NCI-H1930 (cell line): ENCODE results near the gene ABCF2.

Source experiments
- DNase-seq, 2 experiments: peaks; one replicate each; lab custom pipeline; 2025; lab: John Stamatoyannopoulos, UW

Gene ABCF2

DNA sequence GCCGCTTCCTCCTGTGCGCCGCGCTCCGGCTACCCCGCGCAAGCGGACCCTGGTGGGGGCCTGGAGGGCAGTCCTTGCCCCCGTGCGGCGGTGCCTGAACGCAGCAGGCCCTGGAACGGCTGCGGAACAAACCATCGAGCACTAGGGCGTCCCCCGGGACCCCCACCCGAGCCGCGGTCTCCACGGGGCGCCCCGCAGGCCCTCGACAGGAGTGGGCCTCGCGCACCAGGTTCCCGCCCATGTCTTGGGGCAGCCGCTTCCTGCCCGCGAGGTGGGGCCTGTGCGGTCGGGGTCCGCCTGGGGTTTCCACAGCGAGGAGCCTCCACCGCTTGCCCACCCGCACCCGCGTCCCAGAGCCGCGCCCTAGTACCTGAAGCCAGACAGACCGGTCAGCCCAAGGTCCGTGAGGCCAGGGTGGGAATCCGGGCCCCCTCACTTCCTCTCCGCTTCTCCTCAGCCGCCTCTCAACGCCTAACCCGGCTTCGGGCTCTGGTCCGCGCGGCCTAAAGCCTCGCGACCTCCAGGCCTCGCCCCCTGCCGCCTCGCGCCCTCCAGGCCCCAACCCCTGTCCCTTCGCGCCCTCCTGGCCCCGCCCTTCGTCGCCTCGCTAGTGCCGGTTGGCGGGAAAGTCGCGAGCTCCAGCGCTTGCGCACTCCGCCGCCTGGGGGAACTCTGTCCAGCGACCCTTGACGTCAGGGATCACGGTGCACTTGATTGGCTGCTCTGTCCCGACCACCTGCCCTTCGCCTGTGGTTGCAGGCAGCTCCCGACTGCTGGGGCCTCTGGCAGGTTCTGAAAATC, 52.6 kb downstream of the ABCF2 start:
- DNase-seq = peak; percentile 37 to 54

DNA sequence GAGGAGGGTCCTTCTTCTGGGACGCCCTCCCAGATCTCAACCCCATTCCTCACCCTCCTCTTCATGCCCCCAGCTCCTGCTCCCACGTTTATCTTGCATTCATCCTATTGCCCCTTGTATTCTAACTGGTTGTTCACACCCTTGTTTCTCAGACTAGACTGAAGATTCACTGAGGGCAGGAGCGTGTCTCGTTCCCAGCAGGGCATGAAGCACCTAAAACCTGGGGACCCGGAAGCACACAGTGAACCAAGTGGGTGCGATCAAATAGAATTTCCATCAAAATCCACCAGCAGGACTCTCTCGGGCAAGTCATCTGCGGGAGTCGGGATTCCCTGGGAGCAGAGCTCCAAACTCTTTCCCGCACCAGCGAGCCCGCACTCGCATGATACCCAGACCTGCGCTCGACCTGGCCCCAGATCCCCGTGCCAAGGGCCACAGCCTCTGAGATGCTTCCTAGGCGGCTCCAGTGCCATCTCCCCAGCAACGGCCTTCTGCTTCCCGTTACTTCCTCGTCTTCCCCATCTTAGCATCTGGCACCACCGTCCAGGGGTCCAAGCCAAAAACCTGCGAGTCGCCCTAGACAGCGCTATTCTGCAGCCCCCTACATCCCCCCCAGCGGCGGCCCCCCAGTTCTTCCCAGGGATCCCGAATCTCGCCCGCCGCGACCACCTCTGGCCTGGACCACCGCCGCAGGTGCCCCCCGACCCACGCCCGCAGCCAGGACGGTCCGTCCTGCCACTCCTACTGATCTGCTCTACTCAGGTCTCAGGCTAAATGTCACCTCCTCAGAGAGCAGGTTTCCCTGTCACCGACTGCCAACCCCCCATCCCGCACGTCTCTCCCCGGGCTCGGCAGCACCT, 53.4 kb downstream of the ABCF2 start:
- DNase-seq = no peak

- DNase-seq = peak; percentile 54 to 80
Measured at GRCh38 chr7:151172273-151173141, 54.5 kb downstream of the ABCF2 start.

DNA sequence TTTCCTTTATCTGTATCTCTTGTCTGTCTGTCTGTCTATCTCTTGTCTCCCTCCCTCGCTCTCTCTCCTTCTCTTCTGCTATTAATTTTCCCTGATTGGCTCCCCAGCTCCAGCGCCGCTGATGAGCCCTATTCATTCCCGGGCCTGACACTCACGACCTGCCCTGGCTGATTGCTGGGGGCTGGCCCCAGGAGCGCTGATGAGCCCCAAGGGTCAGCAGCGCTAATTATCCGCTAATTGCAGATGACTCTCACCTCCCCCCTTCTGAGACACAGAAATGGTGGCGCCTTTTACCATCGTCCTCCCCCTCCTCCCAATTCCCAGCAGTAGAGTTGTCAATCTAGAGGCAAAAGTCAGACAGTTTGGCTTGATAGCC, 58.2 kb downstream of the ABCF2 start:
- no peak for DNase-seq

GRCh38 chr7:151168003-151168786, 58.8 kb downstream of the ABCF2 start:
- DNase-seq = peak; percentile 37 to 82

GRCh38 chr7:151167197-151167961, 59.6 kb downstream of the ABCF2 start, which contains the start of gene GBX1:
TSS of gene GBX1 (minus strand) at chr7:151167694. CDS start at chr7:151167548, 146 bp downstream.
- peak in 1 of 2 experiments; percentile 64 for DNase-seq

DNA sequence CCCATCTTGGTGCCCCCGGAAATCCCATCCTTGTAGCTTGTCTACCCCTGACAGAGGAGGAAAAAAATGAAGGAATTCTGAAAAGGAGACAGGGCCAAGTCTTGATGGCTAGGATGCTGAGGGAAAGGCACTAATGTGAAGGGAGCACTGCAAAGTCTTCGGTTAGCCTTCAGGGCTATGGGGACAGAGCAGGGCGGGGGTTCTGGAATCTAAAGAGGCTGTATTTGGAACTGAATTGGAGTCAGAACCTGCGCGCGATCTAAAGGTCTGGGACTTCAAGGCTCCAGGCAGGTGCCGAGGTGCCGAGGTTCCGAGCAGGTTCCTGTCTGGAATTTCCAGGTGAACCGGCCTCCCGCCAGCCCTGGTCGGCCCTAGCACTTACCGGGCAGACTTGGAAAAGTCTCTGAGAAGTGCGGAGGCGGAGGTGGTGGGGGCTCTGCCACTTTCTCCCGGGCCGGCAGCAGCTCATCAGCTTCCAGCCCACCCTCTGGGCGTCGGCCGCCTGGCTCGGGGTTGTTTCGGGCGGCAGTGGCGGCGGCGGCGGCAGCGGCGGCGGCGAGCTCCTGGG, 60.3 kb downstream of the ABCF2 start:
- no peak for DNase-seq
